ENCODE measurements around the gene ATIC.

The ATIC gene

DNA sequence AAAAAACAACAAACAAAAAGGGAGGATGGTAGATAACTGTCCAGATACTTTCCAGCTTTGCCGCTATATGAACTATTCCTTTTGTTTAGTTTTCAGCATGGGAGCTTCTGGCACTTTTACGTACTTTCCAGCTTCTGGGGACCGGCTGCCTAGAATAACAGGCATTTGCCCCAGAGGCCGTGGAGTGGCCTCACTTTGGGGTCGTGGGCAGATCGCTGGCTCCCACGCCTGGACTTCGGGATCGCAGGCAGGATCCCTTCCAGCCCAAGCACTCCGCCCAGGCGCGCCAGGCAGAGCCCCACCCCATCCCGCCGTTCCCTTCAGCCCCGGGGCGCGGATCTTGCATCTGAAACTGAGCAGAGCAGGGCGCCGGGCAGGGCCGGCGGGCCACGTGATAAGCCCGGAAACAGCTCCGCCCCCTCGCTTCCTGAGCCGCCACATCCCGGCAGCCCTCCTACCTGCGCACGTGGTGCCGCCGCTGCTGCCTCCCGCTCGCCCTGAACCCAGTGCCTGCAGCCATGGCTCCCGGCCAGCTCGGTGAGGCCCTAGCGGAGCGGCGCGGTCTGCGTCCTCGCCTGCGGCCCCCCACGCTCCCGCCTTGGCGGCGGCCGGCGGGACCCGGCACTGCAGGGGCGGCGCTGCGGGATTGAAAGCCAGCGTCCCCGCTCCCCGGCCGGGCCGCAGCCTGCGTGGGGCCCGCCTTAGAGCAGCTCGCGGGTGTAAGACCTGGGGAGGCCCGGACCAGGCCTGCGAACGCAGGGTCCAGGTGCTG, at the start of gene ATIC:
TSS of gene ATIC (plus strand) at position 435 of the 772 bp plus-strand sequence. CDS start at position 519, 84 bp downstream.
- peak; percentile 80 to 91 (median 84) for DNase-seq (ENCODE audit: low read depth in 2 of 3, low spot score in 1 of 3)

DNA sequence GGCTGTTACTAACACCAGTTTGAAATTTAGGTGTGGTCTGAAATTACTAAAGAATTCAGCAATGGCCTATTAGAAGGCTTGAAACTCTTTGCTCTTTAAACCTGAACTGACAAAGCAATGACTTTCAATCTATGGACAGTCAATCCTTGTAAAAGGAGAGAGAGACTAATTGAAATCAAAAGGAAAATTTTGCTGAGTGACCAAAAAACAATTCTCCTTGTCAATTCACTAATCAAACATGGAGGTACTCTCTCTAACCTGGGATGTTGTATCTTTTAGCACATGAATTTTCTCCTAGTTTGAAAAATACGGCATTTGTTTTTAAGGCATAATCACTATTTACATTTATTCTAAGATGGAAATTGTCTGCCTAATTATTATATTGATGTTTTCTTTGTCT, 49.6 kb upstream of the ATIC start:
- DNase-seq (ENCODE audit: low read depth in 2 of 3, low spot score in 1 of 3) = no peak

DNA sequence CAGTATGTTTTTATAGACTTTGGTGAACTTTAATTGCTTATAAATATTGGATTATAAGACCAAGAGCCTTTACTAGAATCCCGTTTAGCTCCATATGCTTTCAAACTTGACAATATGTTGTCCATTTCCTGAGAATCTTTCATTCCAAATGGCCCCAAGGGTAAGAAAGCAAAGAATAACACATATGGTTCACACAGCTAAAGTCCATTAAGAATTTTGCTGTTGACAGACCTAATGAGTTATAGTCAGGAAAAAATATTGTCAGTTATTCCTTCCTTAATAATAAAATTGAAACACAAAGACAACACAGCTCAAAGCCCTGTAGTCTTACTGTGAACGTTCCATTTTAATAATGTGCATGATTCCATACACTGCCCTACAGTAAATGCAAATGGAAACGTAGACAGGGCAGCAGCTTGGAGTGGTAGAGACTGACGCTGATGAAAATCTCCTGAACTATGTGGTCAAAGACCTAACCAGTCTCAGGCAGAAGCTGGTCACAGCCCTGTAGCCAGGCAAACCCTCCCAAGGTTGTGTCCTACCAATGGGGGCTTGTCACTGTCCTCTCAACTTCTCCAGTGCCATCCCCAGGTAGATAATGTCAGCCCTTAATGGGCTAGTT, 49.0 kb upstream of the ATIC start:
- no peak for DNase-seq (ENCODE audit: low read depth in 2 of 3, low spot score in 1 of 3)

DNA sequence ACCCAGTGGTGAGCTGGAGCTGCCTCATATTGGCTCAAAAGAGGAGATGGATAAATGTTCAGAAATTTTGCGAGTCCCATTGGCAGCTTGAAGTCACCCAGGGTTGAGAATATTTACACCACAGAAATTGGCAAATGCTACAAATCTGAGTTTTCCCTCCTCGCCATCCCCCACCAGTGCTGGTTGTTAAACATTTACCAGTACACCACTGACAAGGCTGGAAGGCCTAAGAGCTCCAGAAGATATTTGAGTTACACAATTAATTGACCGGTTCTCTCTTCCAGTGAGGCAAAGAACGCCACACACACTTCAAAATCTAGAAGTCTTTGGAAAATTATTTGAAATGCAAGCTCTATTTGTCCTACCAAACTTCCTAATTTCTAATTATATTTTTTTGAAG, 47.5 kb upstream of the ATIC start:
- DNase-seq (ENCODE audit: low read depth in 2 of 3, low spot score in 1 of 3) = no peak

DNA sequence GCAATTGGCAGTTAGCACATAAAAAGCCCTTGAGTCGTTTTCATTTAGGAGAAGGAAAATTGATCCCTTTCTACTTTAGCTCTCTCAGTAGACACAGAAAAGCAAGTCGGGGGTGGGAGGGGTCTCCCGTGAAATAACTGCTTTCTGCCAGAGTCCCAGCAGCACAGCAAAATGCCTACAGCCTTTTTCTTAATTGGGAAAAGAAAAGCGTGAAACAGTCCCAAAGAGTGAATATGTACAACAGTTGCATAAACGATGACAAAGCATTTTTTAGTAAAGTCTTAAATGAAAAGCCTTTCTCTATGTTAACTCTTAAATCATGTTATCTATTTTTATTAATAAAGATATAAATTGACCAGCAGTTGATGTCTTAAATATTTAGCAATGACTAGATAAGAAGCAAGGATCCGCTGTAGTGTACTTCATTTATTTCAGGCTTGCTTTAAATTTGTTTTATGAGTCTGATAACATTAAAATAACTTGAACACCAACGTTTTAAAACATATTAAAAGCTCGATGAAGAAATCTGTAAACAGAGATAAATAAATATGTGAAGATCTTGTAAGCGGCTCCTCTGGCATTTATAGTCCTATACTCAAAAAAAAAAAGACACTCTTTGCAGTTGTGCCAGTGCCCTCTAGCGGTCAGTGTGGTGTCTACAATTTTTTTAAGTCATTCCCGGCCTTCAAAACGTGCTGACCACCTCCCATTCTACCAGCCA, 42.3 kb upstream of the ATIC start:
- peak in 2 of 3 donors; percentile 31 to 57 for DNase-seq (ENCODE audit: low read depth in 2 of 3, low spot score in 1 of 3)

DNA sequence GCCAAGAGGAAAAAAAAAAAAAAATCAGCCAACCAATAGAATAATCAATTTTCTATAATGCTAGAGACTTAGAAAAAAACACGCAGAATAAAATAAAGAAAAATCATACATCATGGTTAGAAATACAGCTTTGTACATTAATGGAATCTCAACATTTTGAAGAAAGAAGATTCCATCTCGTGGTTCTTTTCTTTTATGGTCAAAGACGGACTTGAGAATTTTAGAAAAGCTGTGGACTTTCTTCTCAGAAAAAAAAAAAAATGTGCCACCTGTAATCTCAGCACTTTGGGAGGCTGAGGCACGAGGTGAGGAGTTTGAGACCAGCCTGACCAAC, 41.8 kb upstream of the ATIC start:
- DNase-seq (ENCODE audit: low read depth in 2 of 3, low spot score in 1 of 3) = no peak

DNA sequence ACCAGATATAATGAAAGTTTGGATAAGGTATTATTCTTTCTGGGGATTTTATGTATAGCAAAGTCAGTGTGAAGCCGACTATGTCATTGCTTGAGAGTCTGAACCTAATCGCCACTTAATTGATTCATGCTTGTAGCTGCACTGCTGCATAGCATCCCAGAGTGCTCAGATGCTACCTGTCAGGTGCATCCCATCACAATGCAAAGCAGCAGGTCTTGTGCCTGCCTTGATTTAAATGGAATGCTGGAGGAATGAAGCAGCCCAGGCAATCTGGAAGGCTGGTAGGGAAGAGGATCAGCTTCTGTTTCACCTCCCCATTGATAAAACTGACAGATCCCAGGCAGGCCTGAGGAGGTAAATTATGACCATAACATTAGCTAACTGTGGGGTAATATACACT, 40.4 kb upstream of the ATIC start:
- no peak for DNase-seq (ENCODE audit: low read depth in 2 of 3, low spot score in 1 of 3)

DNA sequence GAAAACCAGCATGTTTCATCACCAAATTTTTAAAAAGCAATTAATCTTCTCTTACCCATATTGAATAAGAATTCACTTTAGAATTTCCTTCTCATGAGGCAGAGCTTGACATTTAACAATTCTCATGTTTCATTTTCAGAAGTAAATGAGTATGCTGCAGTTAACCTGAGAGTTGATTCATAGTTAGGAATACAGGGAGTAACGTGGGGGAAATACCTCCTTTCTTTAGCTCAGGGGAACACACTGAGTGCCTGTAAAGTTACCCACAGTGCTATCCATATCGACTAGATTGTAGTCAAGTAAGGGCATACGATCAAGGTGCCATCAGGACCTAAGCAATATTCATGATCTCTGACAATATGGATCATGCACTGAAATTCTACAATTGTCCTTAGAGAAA, 38.9 kb upstream of the ATIC start:
- no peak for DNase-seq (ENCODE audit: low read depth in 2 of 3, low spot score in 1 of 3)

DNA sequence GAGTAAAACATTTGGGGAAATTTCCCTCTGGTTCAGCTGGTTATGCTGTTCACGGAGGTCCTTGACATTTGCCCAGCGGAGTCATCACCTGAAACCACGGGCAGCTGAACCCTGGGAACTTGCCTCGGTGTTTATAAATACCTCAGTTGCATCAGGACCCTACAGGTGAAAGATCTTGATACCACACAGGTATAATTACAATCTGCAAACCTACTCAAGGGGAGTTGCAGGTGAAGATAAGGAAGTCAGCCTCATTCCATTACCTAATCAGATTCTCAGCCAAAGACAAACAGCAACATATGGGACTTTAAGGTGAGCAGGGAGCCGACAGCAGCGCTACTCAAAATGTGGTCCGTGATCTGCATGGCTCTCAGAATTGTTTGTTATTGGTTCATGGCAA, 37.0 kb upstream of the ATIC start:
- no peak for DNase-seq (ENCODE audit: low read depth in 2 of 3, low spot score in 1 of 3)

DNA sequence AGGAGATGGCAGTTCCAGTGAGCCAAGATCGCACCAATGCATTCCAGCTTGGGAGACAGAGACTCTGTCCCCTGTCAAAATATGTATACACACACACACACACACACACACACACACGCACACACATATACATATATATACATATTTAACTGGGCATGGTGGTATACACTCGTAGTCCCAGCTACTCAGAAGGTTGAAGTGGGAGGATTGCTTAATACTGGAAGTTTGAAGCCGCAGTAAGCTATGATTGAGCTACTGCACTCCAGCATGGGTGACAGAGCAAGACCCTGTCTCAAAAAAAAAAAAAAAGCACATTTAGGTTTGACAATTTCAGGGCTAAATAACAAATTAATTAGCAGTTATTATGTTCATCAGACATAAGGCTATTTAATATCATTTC, 36.0 kb upstream of the ATIC start:
- no peak for DNase-seq (ENCODE audit: low read depth in 2 of 3, low spot score in 1 of 3)

DNA sequence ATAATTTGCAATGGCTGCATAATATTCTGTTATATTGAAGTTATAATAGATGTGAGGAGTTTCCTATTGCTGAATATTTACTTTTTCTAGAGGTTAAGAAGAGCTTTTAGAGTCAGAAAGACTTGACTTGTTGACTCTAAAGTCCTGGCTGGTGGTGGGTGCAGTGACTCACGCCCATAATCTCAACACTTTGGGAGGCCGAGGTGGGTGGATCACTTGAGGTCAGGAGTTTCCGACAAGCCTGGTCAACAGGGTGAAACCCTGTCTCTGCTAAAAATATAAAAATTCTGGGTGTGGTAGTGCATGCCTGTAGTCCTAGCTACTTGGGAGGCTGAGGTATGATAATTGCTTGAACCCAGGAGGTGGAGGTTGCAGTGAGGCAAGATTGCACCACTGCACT, 33.9 kb upstream of the ATIC start:
- no peak for DNase-seq (ENCODE audit: low read depth in 2 of 3, low spot score in 1 of 3)

DNA sequence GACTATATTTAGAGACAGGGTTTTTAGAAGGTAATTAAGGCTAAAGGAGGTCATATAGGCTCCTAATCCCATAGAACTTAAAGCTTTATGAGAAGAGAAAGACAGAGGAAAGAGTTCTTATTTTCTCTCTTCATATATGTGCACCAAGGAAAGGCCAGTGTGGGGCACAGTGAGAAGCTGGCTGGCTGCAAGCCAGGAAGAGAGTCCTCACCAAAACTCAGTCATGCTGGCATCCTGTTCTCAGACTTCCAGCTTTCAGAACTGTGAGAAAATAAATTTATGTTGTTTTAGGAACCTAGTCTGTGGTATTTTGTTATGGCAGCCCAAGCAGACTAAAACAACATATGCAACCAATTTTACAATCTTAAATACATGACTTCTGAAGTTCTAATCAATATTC, 31.5 kb upstream of the ATIC start:
- DNase-seq (ENCODE audit: low read depth in 2 of 3, low spot score in 1 of 3) = no peak

DNA sequence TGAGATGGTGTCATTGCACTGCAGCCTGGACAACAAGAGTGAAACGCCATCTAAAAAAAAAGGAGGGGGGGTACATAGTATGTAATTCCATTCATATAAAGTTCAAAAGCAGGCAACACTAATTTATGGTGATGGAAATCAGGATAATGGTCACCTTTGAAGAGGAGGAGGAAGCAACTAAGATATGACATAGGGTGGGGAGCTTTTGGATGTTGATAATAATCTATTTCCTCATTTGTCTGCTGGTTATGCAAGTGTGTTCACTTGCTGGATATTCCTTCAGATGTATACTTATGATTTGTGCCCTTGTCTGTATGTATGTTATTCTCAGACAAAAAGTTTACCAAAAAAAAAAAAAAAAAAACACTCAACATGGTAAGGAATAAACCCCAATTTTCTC, 28.6 kb upstream of the ATIC start:
- no peak for DNase-seq (ENCODE audit: low read depth in 2 of 3, low spot score in 1 of 3)

DNA sequence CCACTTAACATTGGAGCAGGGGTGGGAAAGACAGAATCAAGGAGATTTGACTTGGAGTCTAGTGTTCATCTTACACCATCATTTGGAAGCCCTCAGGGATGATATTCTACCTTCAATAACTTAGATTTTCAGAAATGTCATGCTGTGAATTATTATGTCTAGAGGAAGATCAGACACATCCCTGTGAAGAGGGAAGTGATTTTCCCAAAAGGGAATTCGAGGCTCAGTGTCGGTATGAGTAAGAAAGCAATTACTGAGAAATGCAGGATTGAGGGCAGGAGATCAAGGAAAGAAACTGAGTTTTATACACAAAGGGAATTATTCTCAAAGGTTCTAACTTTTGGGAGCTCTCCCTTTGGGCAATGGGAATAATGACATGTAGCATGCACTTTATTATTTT, 25.6 kb upstream of the ATIC start:
- DNase-seq (ENCODE audit: low read depth in 2 of 3, low spot score in 1 of 3) = no peak

DNA sequence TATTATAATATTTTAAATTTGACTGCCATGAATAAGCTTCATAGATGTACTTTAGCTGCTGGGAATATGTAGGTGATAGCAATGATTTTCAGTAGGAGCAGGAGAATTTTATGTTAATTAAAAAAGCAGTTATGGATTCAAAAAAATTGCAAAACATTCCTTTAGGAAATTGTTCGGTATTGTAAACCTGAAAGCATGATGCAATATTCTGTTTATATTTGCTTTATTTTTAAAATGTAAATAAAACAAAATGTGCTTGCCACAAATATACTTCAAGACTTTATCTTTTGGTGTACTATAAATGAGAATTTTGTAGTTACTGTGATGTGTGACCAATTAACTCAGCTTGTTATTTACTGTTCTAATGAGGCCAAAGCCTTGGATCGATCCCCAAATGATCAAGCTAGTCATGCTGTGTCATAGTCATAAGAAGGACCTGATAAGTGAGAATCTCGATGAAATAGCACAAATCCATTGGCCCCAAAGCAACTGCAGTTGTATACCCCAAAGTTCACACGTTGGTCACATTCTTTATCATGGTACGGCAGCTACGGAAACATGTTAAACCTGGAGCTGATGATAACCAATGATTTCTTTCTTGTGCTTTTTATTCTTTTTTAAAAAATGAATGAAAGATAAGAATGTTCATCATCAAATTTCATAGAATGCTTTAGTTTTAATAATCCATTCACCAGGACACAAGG, 23.6 kb upstream of the ATIC start:
- DNase-seq (ENCODE audit: low read depth in 2 of 3, low spot score in 1 of 3) = no peak

DNA sequence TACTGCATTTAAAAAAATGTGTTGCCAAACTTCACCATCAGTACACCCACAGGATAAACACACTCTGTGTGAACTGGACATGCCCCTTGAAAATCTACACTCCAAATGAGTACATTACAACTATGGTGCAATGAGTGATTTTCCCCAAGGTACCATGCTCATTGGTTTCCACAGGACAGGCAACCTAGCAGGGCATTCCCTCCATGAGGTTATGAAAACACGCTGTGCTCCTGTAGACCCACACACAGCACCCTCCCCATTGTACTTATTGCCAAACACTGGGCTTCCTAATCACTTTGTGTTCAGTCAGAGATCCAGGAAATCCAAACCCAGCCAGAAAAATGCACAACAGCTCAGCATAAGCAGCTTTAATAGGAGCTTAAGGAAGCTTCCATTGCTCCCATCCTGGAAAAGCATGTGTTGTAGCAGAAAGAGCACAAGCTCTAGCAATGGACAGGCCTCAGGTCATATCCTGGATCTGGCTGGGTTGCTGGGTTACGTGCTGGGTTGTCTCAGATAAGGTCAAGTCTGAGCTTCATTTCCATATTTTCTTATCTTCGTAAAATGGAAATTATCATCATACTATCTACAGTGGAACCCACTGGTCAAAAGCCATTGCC, 20.8 kb upstream of the ATIC start:
- DNase-seq (ENCODE audit: low read depth in 2 of 3, low spot score in 1 of 3) = no peak

DNA sequence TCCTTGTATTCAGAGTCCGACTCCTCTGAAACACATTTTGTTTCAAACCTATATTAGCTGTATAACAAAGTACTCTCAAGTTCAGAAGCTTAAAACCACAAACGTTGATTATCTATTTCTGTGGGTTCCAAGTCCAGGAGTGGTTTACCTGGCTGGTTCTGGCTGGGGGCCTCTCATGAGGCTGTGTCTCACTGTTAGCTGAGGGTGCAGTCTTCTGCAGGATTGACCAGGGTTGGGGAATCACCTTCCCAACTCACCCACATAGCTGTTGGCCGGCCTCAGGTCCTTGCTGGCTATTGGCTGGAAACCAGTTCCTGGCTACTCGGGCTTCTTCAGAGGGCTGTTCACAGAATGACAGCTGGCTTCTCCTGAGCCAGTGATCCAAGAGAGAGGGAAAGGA, 18.0 kb upstream of the ATIC start:
- no peak for DNase-seq (ENCODE audit: low read depth in 2 of 3, low spot score in 1 of 3)

DNA sequence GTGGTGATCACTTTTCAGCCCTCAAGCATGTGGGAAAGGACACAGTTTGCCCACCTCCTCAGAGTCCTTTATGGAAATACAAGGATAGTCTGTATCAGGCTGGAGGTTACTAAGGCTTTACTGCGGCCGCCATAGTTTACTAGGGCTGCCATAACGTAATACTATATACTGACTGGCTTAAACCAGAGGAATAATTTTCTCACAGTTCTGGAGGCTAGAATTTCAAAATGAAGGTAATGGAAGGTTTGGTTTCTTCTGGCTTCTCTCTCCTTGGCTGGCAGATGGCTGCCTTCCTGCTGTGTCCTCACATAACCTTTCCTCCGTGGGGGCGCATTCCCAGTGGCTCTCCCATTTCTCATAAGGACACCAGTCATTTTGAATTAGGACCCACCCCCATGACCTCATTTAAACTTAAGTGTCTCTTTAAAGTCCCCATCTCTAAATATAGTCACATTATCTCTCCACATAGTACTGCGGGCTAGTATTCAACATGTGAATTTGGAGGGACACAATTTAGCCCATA, 12.5 kb upstream of the ATIC start:
- DNase-seq (ENCODE audit: low read depth in 2 of 3, low spot score in 1 of 3) = no peak

DNA sequence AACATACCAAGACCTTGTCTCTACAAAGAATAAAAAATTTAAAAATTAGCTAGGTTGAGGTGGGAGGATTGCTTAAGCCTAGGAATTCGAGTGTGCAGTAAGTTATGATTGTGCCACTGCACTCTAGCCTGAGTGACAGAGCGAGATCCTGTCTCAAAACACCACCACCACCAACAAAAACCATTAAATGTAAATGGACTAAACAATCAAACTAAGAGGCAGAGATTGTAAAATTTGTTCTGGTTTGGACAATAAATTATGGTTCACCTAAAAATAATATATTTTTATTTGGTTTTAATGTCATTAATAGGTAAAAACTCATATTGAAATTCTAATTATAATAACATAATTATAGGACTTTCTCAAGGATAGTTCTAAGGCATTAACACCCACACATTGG, 9.9 kb upstream of the ATIC start:
- no peak for DNase-seq (ENCODE audit: low read depth in 2 of 3, low spot score in 1 of 3)

DNA sequence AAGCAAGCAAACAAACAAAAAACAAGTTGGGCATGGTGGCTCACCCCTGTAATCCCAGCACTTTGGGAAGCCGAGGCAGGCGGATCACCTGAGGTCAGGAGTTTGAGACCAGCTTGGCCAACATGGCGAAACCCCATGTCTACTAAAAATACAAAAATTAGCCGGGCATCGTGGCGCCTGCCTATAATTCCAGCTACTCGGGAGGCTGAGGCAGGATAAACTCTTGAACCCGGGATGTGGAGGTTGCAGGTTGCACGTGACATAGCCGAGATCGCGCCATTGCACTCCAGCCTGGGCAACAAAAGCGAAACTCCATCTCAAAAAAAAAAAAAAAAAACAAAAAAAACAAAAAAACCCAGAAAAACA, 617 bp upstream of the ATIC start:
- peak in 1 of 3 donors; percentile 6 for DNase-seq (ENCODE audit: low read depth in 2 of 3, low spot score in 1 of 3)

DNA sequence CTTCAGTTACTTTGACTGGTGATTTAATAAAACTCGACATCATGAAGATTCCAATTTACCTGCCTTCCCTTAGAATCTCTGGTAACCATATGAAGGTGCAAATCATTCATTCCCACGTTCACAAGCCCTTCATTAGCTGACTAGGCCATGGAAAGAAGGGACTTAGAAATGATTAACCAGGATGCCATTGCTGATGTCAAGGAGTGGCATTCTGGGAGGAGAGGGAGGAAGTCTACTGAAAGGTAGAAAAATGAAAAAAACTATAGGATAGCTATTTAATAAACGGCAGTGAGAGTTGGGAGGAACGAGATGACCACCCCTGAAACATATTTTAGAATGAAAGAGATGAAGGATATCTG, 1.4 kb downstream of the ATIC start:
- DNase-seq (ENCODE audit: low read depth in 2 of 3, low spot score in 1 of 3) = no peak
